Measurements from ENCODE around the gene FBH1.
"Not testable (repeated sequence)": the region's sequence is repeated elsewhere in the genome, so short reads cannot be mapped to it uniquely, and the experiment has no call there.

The FBH1 gene

DNA sequence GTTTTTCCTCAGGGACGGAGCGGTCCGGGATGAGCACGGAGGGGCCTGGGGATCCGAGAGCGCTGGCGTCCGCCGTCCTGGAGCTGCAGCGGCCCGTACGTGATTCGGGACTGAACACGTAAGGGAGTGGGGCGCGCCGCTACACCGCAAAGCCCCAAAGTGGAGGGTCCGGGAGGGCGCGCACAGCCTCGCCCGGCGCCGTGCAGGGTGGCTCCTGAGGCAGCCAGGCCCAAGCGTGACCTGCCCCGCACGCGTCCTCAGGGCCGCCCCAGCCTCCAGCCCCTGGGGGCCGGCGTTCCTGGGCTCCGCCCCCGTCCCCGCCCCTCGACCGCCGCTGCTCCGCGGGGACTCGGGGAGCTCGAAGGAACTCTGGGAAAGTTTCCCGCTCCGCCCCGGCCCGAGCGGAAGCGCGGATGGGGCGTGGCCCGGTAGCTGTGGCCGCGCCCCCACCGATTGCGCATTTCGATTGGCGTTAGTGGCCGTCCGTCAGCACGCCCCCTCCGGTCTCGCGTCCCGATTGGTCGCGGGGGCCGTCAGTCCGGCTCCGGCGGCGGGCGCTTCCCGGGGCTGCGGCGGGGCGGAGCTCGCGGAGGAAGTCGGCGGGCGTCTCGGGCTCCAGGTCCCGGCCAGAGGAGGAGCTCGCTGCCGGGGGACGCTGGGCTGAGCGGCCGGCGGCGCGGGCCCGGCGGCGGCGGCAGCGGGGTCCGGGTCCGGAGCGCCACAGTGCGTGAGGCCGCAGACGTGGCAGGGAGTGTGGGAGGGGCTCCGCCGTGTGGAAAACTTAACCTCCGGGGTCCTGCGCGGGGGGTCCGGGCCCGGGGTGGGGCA, at the start of gene FBH1, which contains the start of gene ANKRD16:
FBH1 (plus strand) TSS at position 620 of the 828 bp plus-strand sequence; CDS start at position 723, 103 bp downstream.
ANKRD16 (minus strand) TSS at position 270 of the 828 bp plus-strand sequence. CDS start 539 bp downstream, outside the sequence.
- peak; percentile 95 for DNase-seq (ENCODE audit: low spot score)

GRCh38 chr10:5840314-5841307, 49.4 kb upstream of the FBH1 start:
- DNase-seq (ENCODE audit: low spot score), result no peak

- DNase-seq (ENCODE audit: low spot score), result no peak
Measured at GRCh38 chr10:5841965-5842364, 48.1 kb upstream of the FBH1 start.

- no peak for DNase-seq (ENCODE audit: low spot score)
Measured at GRCh38 chr10:5843686-5844344, 46.2 kb upstream of the FBH1 start.

DNA sequence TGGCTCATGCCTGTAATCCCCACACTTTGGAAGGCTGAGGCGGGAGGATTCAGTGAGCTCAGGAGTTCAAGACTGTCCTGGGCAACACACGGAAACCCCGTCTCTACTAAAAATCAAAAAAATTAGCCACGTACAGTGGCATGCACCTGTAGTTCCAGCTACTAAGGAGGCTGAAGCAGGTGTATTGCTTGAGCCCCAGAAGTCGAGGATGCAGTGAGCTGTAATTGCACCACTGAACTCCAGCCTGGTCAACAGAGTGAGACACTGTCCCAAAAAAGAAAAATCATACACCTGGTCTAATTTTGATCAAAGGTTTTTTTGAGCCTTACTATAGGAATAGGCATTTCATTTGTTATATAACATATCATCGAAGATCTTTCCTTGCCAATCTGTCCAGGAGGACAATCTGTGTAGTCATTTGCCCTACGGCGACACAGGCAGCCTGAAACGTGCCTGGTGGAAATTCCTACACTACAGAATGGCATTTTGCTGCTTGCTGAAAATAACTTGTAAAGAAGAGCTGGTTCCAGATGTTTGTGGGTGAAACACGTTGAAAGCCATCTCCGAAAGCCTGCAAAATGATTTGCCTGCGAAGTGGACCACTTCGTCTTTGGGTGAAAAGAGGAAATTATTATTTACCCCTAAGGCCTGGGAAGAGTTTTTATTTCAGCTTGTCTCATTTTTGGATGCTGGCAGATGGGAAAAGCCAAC, 45.5 kb upstream of the FBH1 start:
- no peak for DNase-seq (ENCODE audit: low spot score)

DNA sequence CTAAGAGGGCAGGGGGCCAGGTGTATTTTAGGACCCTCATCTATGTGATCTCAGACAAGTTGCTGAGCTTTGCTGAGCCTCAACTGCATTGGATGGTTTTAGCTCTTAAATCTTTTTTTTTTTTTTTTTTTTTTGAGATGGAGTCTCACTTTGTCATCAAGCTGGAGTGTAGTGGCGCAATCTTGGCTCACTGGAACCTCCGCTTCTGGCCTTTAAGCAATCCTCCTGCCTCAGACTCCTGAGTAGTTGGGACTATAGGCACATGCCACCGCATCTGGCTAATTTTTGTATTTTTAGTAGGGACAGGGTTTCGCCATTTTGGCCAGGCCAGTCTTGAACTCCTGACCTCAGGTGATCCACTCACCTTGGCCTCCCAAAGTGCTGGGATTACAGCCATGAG, 43.4 kb upstream of the FBH1 start:
- DNase-seq (ENCODE audit: low spot score), result not testable (repeated sequence)

DNA sequence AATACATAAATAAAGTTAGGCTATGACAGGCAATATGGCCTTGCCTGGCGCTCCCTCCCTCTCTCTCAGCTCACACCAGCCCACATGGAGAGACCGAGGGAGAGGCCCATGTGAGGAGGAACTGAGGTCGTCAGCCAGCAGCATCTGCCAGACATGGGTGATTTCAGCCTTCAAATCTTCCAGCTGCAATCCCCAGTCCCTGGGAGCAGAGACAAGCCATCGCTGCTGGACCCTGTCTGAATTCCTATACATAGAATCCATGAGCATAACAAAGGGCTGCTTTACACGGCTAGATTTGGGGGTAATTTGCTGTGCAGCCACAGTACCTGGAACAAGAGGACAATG, 35.9 kb upstream of the FBH1 start:
- no peak for DNase-seq (ENCODE audit: low spot score)

DNA sequence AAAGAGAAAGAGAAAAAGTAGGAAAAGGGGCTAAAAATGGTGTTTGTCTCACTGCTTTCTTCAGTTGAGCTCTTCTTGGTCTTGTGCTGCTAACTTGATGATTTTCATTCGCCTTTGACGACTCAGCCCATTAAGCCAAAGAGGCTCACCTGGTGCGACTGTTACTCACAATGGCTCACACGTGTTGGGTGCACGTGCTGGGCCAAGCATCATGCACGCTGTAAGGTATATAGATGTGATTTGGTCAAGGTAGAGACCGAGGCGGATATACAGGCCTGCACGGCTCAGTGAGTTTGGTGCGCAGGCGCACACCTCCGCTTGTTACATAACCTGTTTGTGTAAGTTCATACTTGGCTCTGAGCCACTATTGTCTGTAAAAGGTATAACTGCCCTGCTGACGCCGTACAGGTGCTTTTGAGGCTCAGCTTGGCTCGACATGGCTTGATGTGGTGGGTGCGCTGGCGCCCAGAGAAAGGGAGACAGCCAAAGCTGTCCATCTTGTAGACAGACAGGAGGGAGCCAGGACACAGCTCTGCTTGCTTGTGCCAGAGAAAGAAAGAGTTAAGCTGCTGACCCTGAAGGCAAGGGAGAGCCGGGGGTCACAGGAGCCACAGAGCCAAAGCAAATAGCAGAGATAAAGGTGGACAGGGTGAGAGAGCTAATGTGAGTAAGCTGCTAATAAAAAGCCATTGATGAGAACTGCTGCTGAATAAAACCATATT, 33.9 kb upstream of the FBH1 start:
- no peak for DNase-seq (ENCODE audit: low spot score)

- no peak for DNase-seq (ENCODE audit: low spot score)
Measured at GRCh38 chr10:5856701-5857004, 33.4 kb upstream of the FBH1 start.

GRCh38 chr10:5858811-5859210, 31.2 kb upstream of the FBH1 start:
- DNase-seq (ENCODE audit: low spot score), result no peak

- DNase-seq (ENCODE audit: low spot score), result no peak
Measured at GRCh38 chr10:5860066-5860465, 30.0 kb upstream of the FBH1 start.

DNA sequence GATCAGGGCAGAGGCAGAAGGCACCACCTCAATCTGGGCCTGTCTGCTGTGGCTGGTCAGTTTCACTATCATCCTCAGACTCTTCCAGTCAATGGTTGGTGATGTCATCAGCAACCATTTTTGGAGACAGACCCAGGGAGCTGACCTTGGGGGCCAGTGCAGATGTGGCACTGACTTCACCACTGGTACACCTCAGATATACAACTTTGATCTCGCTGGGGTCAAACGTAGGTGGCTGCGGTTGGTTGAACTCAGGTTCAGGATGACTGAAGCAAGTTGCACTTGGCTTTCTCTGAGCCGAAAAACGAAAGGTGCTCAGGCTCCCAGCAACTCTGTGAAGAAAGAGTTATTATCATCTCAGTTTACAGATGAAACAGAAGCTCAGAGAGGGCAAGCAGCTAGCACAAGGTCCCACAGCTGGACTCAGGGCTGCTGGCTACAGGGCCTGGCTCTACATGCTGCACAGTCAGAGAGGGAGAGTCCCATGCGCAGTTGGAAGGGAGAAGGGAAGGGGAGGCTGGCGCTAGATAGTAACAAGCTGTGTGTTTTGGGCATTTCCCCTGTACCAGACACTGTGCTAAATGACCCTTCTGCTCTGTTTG, 27.6 kb upstream of the FBH1 start:
- no peak for DNase-seq (ENCODE audit: low spot score)

GRCh38 chr10:5862981-5863685, 26.9 kb upstream of the FBH1 start:
- DNase-seq (ENCODE audit: low spot score), result not testable (repeated sequence)

DNA sequence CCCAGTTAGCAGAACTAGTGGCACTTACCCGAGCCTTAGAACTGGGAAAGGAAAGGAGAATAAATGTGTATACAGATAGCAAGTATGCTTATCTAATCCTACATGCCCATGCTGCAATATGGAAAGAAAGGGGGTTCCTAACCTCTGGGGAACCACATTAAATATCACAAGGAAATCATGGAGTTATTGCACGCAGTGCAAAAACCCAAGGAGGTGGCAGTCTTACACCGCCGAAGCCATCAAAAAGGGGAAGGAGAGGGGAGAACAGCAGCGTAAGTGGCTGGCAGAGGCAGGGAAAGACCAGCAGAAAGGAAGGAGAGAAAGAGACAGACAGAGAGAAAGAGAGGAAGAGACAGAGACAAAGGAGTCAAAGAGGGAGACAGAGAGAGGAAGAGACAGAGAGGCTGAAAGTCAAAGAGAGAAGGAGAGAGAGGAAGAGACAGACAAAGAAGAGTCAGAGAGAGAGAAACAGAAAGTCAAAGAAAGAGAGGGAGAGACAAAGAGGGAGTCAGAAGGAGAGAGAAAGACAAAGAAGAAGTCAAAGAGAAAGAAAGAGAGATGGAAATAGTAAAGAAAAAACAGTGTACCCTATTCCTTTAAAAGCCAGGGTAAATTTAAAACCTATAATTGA, 23.5 kb upstream of the FBH1 start:
- DNase-seq (ENCODE audit: low spot score), result not testable (repeated sequence)

- DNase-seq (ENCODE audit: low spot score), result not testable (repeated sequence)
Measured at GRCh38 chr10:5867091-5867615, 22.9 kb upstream of the FBH1 start.

DNA sequence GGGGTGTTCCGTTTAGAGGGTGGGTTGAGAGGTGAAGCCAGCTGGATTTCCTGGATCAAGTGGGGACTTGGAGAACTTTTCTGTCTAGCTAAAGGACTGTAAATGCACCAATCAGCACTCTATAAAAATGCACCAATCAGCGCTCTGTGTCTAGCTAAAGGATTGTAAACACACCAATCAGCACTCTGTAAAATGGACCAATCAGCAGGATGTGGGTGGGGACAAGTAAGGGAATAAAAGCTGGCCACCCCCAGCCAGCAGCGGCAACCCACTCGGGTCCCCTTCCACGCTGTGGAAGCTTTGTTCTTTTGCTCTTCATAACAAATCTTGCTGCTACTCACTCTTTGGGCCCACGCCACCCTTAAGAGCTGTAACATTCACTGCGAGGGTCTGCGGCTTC, 21.7 kb upstream of the FBH1 start:
- DNase-seq (ENCODE audit: low spot score), result not testable (repeated sequence)

DNA sequence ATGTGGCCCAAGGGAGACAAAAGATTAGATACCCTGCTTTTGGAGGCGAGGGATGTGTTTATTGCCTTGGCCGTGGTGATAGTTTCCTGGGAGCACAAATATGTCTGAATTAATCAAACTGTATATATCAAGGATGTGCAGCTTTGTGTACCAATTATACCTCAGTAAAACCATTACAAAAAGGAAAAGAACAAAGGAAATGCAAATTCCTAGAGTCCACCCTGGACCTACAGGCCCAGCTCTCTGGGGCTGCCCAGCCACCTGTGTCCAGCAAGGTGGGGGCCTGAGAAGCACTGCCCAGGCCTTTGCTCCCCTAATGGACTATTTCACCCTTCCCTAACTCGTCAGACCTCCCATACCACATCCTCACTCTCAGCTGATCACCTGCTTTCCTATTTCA, 20.9 kb upstream of the FBH1 start:
- DNase-seq (ENCODE audit: low spot score), result no peak

DNA sequence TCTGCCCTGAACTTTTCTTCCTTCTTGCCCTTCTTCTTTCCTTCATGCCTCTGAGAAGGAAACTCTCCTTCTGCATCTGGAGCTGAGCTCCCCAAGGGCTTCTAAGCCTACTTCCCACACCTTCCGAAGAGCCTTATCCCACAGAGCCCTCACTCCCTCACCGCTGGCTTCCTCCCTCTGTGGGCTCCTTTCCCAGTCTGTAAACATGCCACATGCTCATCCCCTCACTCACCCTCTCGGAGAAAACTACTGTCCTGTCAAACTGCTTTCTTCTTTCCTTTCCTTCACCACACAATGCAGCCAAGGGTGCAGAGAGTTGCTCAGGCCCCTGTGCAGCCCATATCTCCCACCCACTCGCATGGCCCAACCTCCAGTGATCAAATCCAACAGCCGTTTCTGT, 18.4 kb upstream of the FBH1 start:
- no peak for DNase-seq (ENCODE audit: low spot score)

DNA sequence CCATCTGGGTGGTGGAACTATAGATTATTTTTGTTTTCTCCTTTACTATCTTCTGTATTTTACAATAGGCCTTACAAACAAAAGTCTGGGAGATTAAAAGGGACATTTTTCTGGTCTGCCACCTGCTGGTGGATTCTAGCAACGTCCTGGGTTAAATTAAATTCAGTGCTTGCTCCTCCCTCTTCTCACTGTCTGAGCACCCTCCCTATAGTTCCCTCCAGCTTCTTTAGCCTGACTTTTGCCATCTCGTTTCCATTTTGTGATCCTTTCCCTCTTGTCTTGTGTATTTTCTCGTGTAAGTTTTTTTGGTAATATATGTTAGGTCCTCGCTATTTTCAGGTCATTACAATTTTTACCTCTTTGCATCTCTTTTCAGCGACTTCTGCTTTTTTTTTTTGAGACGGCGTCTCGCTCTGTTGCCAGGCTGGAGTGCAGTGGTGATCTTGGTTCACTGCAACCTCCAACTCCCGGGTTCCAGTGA, 16.5 kb upstream of the FBH1 start:
- peak; percentile 58 for DNase-seq (ENCODE audit: low spot score)
